SK-N-MC (cell line): ENCODE data around the gene GPR27.

Experiments
- EZH2 ChIP-seq: fragments of 200-600 bp; sonication (generic); IDR thresholded peaks from one replicate; pipeline ENCODE4 v1.6.1; 2017; ENCODE audit warnings: antibody characterized with exemption
- FOXP2 ChIP-seq: optimal IDR thresholded peaks from 2 replicates; pipeline ENCODE3; 2011; ENCODE audit warnings: mild to moderate bottlenecking, moderate library complexity; ENCODE audit not compliant: insufficient read depth; ENCODE audit errors: extremely low read length, control extremely low read depth
- POLR2AphosphoS5 ChIP-seq: IDR thresholded peaks from 2 replicates; pipeline ENCODE4 v1.6.1; 2012; ENCODE audit warnings: mild to moderate bottlenecking, low read depth, low read length, borderline replicate concordance

DNA sequence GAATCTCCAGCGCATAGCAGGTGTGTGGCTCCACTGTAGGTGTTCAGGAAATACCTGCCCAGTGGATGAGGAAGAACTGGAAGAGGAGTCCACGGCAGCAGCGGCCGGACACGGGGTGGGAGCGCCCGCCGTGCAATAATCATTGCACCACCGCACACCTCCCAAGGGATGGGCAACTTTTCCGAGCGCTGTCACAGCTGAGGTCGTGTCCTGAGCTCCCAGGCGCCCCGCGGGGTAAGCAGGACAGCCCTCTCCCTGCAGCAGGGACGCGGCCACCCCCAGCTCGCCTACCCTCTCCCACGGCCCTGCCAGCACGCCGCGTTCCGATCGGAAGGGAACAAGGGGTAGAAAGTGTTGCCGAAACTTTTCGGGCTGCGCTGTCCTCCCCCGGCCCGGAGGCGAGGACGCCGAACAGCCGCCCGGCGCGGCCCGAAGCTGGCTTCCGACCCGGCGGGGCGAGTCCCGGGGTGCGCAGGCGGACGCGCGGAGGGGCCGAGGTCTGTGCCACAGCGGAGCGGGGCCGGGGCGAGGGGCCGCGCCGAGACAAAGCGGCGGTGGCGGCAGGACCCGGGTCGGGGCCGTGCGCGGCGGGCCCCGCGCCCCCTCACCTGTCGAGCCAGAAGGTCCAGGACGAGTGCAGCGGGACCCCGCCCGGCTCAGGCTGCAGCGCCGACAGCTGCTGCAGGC, 28.9 kb upstream of the GPR27 start:
- TF ChIP-seq EZH2 = no peak
- no peak for TF ChIP-seq POLR2AphosphoS5
- TF ChIP-seq FOXP2 = no peak
